ENCODE measurements around the gene PLD6.

DNA sequence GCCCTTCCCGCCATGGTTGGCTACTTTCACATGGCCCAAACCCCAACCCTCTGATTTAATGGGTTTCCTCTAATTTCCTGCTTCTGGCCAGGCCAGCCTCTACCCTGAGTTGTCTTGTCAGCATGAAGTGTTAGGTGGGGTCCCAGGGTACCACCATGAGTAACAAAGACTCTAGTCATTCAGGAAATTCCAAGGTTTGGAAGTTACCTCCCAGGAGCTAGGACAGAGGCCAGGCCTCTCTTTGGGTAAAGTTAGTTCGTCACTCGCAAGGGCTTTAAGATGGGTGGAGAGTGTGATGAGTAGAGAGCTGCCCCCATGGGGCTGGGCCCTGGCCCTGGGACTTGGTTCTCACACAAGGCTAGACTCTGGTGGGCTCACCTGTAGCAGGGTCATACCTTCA, 54.6 kb downstream of the PLD6 start:
- TF ChIP-seq, protein P1, sequence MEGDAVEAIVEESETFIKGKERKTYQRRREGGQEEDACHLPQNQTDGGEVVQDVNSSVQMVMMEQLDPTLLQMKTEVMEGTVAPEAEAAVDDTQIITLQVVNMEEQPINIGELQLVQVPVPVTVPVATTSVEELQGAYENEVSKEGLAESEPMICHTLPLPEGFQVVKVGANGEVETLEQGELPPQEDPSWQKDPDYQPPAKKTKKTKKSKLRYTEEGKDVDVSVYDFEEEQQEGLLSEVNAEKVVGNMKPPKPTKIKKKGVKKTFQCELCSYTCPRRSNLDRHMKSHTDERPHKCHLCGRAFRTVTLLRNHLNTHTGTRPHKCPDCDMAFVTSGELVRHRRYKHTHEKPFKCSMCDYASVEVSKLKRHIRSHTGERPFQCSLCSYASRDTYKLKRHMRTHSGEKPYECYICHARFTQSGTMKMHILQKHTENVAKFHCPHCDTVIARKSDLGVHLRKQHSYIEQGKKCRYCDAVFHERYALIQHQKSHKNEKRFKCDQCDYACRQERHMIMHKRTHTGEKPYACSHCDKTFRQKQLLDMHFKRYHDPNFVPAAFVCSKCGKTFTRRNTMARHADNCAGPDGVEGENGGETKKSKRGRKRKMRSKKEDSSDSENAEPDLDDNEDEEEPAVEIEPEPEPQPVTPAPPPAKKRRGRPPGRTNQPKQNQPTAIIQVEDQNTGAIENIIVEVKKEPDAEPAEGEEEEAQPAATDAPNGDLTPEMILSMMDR (IDR thresholded peaks at IDR 0.05), result no peak
- TF ChIP-seq POLR2A (IDR thresholded peaks at IDR 0.05), result no peak

Measured in testis (tissue), 2 donors.